ENCODE results near the gene ERP27.

GRCh38 chr12:14903386-14904098 is 34.8 kb downstream of the ERP27 start:
- TF ChIP-seq CTCF (IDR thresholded peaks at IDR 0.05) (no peak), POLR2AphosphoS5 (IDR thresholded peaks at IDR 0.05) (no peak), POLR2A (IDR thresholded peaks at IDR 0.05) (no peak)
